ENCODE data around the gene FKBP9. TPM values are rescaled to one million over a fixed set of nuclear protein-coding genes. Genes with fewer than 3 reads are reported as not detected.

The FKBP9 gene
- total RNA-seq, 1 donor from 2014 or later, result 302 TPM

DNA sequence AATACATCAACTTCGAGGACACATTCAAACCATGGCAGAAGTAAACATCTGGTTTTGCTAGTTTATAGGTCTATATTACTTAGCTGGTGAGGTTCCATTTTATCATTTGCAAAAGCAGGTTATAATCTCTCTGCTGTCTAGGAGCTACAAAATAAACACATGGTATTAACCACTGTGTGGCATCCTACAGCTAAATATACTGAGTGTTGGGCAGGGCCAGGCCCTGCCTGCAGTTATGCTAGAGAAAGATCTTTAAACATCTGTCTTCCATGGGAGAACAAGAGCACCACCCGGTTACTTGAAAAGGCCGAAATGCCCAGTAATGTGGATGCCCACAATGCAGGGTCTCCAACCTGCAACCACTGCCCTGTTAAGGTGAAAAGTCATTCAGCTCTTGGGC is 20.6 kb upstream of the FKBP9 start:
- H3K4me1 ChIP-seq, result peaks cover 0 to 27% of the 10 kb centered on the region in 2 donors
- DNase-seq (ENCODE audit: low spot score in 2 of 2), result no peak
- H3K27ac ChIP-seq, result no peak overlapping the region

DNA sequence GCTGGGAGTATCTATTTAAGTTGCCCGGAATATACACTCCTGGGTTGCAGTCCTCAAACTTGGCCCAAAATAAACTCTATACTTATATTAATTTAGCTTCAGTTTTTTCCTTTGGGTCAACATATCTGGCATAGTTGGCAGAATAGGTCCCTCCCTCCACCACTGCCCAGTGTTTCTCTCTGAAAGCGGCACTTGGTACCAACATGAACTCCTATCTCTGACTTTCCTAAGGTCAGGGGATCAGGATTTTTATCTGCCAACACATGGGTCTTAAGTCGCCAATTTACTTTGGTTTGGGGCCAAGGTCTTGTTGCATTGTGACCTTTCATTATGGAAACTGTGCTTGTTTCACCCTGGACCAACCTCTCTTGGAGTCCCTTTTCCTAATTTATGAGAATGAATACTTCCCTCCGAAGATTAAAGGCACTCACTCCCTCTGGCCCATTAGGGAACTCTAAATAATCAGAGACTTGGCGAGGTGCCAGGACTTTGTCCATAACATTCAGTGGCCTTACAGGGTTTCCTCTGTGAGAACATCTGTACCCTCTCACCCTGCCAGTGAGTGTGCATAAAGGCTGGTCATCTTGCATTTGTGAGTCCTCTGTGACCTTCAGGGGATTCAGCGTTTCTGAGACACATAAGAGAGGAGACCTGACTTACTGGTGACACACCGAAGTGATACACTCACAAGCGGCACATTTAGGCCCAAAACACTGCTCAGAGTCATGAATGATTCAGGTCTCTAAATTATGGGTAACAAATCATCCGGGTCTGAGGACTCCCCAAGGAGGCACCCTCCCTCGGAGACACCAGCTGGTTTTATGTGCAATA is 19.7 kb upstream of the FKBP9 start:
- Histone ChIP-seq H3K27me3 (no peaks in the 10 kb centered on the region), H3K4me1 (peaks cover under 1 to 27% of the 10 kb centered on the region in 2 donors), H3K36me3 (peaks cover 0 to 12% of the 10 kb centered on the region in 2 donors), H3K9me3 (no peaks in the 10 kb centered on the region), H3K27ac (peak overlapping the region in 1 of 2 donors; percentile 42), H3K4me3 (no peak overlapping the region)
- TF ChIP-seq, protein P1, sequence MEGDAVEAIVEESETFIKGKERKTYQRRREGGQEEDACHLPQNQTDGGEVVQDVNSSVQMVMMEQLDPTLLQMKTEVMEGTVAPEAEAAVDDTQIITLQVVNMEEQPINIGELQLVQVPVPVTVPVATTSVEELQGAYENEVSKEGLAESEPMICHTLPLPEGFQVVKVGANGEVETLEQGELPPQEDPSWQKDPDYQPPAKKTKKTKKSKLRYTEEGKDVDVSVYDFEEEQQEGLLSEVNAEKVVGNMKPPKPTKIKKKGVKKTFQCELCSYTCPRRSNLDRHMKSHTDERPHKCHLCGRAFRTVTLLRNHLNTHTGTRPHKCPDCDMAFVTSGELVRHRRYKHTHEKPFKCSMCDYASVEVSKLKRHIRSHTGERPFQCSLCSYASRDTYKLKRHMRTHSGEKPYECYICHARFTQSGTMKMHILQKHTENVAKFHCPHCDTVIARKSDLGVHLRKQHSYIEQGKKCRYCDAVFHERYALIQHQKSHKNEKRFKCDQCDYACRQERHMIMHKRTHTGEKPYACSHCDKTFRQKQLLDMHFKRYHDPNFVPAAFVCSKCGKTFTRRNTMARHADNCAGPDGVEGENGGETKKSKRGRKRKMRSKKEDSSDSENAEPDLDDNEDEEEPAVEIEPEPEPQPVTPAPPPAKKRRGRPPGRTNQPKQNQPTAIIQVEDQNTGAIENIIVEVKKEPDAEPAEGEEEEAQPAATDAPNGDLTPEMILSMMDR (IDR thresholded peaks at IDR 0.05), result no peak
- DNase-seq (ENCODE audit: low spot score in 2 of 2), result peak in 1 of 2 donors; percentile 66
- intact Hi-C loops (cut with DNase I), result no loop called here

More for the DNA sequence above, 20.6 kb upstream of the FKBP9 start:
- Histone ChIP-seq H3K4me3 (no peak overlapping the region), H3K9me3 (no peaks in the 10 kb centered on the region), H3K27me3 (no peaks in the 10 kb centered on the region), H3K36me3 (peaks cover 0 to 21% of the 10 kb centered on the region in 2 donors)
- TF ChIP-seq, protein P1 (IDR thresholded peaks at IDR 0.05), result no peak
- intact Hi-C loops (cut with DNase I), result no loop called here

DNA sequence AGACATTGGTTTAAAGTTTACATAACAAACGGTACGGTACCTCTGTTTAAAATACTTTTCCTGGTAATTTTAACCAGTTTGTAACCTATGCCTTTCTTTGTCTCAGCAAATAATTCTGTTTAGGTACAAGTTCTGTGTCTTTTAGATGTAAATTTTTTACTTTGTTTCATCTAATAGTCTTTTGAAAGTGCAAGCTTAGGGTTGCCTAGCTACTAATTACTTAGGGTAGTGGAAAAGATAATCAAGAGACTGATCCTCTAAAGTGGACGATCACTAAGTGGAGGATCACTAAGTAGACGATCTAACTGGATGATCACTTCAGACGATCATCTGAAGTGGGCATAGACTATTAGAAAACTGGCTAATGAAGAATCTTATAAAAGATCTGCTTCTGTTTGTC is 16.1 kb upstream of the FKBP9 start:
- Histone ChIP-seq H3K36me3 (no peaks in the 10 kb centered on the region), H3K27ac (peak overlapping the region; percentile 88 to 98), H3K27me3 (no peaks in the 10 kb centered on the region), H3K9me3 (no peaks in the 10 kb centered on the region), H3K4me1 (peaks cover 3 to 25% of the 10 kb centered on the region in 2 donors), H3K4me3 (peak overlapping the region; percentile 92 to 100)
- DNase-seq (ENCODE audit: low spot score in 2 of 2), result no peak
- intact Hi-C loops (cut with DNase I), result loop anchor here (5.0 kb wide), 2 partner anchors 121 to 444 kb away; partner anchors contain the start of genes AVL9 and NT5C3A
- TF ChIP-seq, protein P1 (IDR thresholded peaks at IDR 0.05), result no peak

DNA sequence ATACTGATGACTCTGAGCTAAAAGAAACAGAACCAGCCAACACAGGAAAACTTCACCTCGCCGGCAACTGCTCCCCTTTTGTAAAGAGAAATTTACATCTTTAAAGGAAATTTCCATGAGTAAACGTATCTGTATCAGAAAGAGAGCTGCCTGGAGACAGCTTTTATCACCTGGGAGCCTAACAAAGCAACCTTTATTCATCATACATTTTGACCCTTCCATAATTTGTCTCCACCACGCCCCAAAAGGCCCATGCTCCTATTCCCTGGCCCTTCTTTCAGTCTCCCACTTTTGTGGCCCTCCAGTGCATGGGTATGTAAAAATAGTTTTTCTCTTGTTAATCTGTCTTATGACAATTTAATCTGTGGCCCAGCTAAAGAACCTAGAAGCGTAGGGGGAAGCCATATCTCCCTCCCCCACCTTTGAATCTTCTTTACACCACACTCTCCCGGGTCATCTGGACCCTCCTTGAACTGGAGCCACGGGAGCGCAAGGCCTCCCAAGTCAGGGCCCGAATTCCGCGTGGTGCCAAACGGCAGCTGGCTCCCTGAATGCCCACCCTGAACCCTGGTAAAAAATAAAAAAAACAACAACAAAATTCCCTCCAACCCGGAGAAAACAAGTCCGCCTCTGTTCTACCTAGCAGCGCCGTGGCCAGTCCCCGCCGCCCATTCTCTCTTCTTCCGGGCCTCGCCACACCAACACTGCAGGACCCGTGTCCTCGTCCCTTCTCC is 15.4 kb upstream of the FKBP9 start:
- no peak for DNase-seq (ENCODE audit: low spot score in 2 of 2)
- TF ChIP-seq, protein P1 (IDR thresholded peaks at IDR 0.05), result no peak
- Histone ChIP-seq H3K27ac (peak overlapping the region; percentile 88 to 98), H3K4me1 (peaks cover 3 to 19% of the 10 kb centered on the region in 2 donors), H3K36me3 (no peaks in the 10 kb centered on the region), H3K4me3 (peak overlapping the region; percentile 92 to 100), H3K9me3 (no peaks in the 10 kb centered on the region), H3K27me3 (no peaks in the 10 kb centered on the region)
- intact Hi-C loops (cut with DNase I), result loop anchor here (1.0 to 5.0 kb wide), 5 partner anchors 95 to 445 kb away; partner anchors contain the start of genes AVL9, BBS9 and NT5C3A

DNA sequence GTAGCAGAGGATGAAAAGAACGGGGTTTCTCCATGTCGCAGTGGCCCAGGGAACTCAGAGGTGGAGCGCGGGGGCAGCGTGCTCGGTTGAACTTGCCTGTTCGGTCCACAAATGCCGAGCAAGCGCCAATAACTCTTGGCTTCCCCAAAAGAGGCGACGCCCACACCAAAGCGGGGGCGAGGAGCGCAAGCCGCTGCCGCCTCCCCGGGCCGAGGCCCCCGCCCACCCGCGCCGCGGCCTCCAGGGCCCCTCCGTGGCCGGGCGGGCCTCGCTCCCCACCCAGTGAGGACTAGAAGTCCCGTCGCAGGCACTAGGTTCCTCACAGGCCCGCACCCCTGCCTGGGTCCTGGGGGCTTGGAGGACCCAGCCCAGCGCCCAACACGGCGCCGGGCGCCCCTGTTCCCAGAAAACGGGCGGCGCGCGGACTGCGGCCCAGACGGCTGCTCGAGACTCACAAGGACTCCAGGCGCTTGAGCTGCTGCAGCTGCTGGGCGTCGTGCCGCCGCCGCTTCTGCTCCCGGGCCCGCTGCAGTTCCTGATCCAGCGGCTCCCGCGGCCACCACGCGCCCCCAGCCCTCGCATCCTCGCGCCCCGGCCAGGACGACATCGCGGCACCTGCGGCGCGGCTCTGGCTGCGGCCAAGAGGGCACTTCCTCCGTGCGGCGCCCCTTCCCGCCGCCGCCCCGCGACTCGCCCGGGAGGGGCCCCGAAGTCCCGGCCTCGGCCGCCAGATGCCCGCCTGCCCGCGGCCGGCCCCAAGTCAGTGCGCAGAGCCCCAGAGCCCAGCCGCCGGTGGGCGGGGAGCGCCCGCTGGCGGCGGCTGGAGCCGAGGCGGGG is 14.6 kb upstream of the FKBP9 start:
- H3K27ac ChIP-seq, result peak overlapping the region; percentile 88 to 98
- peak overlapping the region; percentile 92 to 100 for H3K4me3 ChIP-seq
- H3K36me3 ChIP-seq, result no peaks in the 10 kb centered on the region
- TF ChIP-seq, protein P1 (IDR thresholded peaks at IDR 0.05), result peak in 2 of 3 experiments; percentile 64 to 75
- H3K27me3 ChIP-seq, result no peaks in the 10 kb centered on the region
- H3K9me3 ChIP-seq, result no peaks in the 10 kb centered on the region
- intact Hi-C loops (cut with DNase I), result loop anchor here (1.0 to 5.0 kb wide), 7 partner anchors 15 to 445 kb away; partner anchors contain the start of genes AVL9, BBS9, FKBP9 and KBTBD2
- peaks cover 3 to 14% of the 10 kb centered on the region in 2 donors for H3K4me1 ChIP-seq
- DNase-seq (ENCODE audit: low spot score in 2 of 2), result peak; percentile 45 to 89

Data from ascending aorta (tissue), 2 donors.